OCI-LY7 (cell line): ENCODE data around the gene C11orf52.

Experiments
- CTCF ChIP-seq: fragments of 200-600 bp; sonication (generic); conservative IDR thresholded peaks from 2 replicates; pipeline ENCODE4 v1.5.1; 2014; ENCODE audit warnings: mild to moderate bottlenecking, antibody characterized with exemption, low read length, moderate library complexity, mixed read lengths
- EZH2phosphoT487 ChIP-seq: fragments of 200-600 bp; sonication (generic); IDR thresholded peaks from 2 replicates; pipeline ENCODE4 v1.6.1; 2018; ENCODE audit warnings: low read depth, borderline replicate concordance, mild to moderate bottlenecking, mixed run types, antibody characterized with exemption, low read length, moderate library complexity, mixed read lengths

DNA sequence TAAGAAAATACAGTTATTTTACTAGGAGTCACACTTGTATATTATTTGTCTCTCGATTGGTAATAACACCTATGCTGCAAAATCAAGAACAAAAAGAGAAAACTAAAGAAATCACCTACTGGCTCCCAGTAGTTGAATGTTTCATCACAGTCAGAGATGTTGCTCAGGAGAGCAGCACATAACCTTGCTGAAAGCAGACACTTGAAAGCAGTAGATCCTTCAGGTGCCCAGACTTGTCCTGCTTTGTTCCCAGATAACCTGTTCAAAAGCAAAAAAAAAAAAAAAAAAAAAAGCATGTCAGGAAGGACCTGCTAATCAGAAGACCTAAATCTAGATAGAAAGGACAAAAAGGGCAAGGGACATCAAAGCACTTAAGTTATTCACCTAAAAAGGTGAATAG, 48.6 kb upstream of the C11orf52 start:
- TF ChIP-seq CTCF, result no peak
- TF ChIP-seq EZH2phosphoT487, result no peak
